Activated T-helper 17 cell treated with anti-CD3 and anti-CD28 coated beads, Interleukin-2, amount 50 U/mL, for 72 hours (primary cell): ENCODE data around the gene MDC1. TPM values are rescaled to one million over a fixed set of nuclear protein-coding genes. Genes with fewer than 3 reads are reported as not detected.
A peak's percentile ranks its signal among the peaks of the same experiment; 100 is the strongest.

Source experiments
- ATAC-seq: fragments of 150-1000 bp; cut with Tn5 transposase; replicated peaks from 2 replicates; pipeline ENCODE4 v1.10.0; 2021; ENCODE audit warnings: mild to moderate bottlenecking, moderate library complexity
- H3K27ac Mint-ChIP-seq: one replicate; pipeline ENCODE4 v1.8.0; 2022; ENCODE audit warnings: mixed read lengths
- H3K27me3 Mint-ChIP-seq: one replicate; pipeline ENCODE4 v1.8.0; 2022; ENCODE audit warnings: mixed read lengths
- H3K36me3 Mint-ChIP-seq: one replicate; pipeline ENCODE4 v1.8.0; 2022; ENCODE audit warnings: low read depth, mild to moderate bottlenecking, mixed read lengths
- H3K4me1 Mint-ChIP-seq: one replicate; pipeline ENCODE4 v1.8.0; 2022; ENCODE audit warnings: mixed read lengths
- H3K4me3 Mint-ChIP-seq: one replicate; pipeline ENCODE4 v1.8.0; 2022; ENCODE audit warnings: mild to moderate bottlenecking, mixed read lengths
- H3K9me3 Mint-ChIP-seq: one replicate; pipeline ENCODE4 v1.8.0; 2022; ENCODE audit warnings: mixed read lengths
- total RNA-seq, 2 donors: library from RNA; stranded (reverse); gene quantifications; one replicate each; pipeline ENCODE4 v1.2.3, GENCODE V29; 2022

Gene MDC1
- total RNA-seq, 2 donors from 2014 or later = 57.4 to 82.1 TPM

GRCh38 chr6:30754631-30755030, 37.5 kb upstream of the MDC1 start:
- no peaks in the 10 kb centered on the region for H3K27me3 Mint-ChIP-seq
- H3K9me3 Mint-ChIP-seq = no peaks in the 10 kb centered on the region
- no peak overlapping the region for H3K4me3 Mint-ChIP-seq
- peaks cover 22% of the 10 kb centered on the region for H3K4me1 Mint-ChIP-seq
- H3K27ac Mint-ChIP-seq = no peak overlapping the region
- H3K36me3 Mint-ChIP-seq = no peaks in the 10 kb centered on the region
- ATAC-seq = peak; percentile 44

DNA sequence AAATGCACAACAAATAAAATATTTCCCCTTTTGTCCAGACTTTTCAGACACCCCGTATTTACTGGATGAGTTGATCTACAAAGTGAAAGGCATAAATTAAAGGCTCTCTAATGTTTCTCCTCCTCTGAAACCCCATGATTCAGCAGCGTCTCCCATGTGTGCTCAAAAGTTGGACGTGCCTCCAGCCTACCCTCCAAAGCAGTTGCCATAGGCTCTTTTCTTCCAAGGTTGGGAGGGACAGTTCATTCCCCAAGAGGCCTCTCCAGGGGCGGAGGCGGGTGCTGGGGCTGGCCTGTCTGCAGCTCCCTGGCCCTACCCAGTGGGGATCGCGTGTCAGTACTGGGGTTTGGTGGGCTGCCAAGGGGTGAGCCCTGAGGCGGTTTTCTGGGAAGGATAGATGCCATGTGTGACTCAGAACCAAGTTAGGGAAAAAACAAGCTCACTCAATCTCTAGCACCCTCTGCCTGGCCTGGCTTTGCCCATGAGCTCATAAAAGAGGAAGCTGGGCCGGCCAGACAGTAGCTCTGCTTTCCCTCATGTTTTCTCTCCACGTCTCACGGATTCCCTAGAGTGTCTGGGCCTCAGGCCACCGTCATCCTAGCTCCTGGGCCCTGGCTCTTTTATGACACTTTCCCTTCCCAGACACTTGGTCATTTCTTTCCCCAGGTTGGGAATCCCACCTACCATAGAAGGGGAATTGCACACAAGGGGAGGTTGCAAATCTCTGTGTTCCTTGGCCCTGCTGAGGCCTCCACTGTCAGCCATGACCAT, 35.3 kb upstream of the MDC1 start:
- H3K27me3 Mint-ChIP-seq = no peaks in the 10 kb centered on the region
- peak; percentile 51 for ATAC-seq
- peaks cover 28% of the 10 kb centered on the region for H3K4me1 Mint-ChIP-seq
- H3K36me3 Mint-ChIP-seq = no peaks in the 10 kb centered on the region
- H3K9me3 Mint-ChIP-seq = no peaks in the 10 kb centered on the region
- no peak overlapping the region for H3K4me3 Mint-ChIP-seq
- H3K27ac Mint-ChIP-seq = no peak overlapping the region

GRCh38 chr6:30750379-30750668, 33.2 kb upstream of the MDC1 start:
- H3K4me3 Mint-ChIP-seq = no peak overlapping the region
- ATAC-seq = no peak
- H3K9me3 Mint-ChIP-seq = no peaks in the 10 kb centered on the region
- no peaks in the 10 kb centered on the region for H3K27me3 Mint-ChIP-seq
- peaks cover 31% of the 10 kb centered on the region for H3K4me1 Mint-ChIP-seq
- H3K27ac Mint-ChIP-seq = no peak overlapping the region
- no peaks in the 10 kb centered on the region for H3K36me3 Mint-ChIP-seq

- peak; percentile 37 for ATAC-seq
- H3K27ac Mint-ChIP-seq = peak overlapping the region; percentile 12
- H3K27me3 Mint-ChIP-seq = no peaks in the 10 kb centered on the region
- H3K9me3 Mint-ChIP-seq = no peaks in the 10 kb centered on the region
- peaks cover 5% of the 10 kb centered on the region for H3K36me3 Mint-ChIP-seq
- H3K4me3 Mint-ChIP-seq = no peak overlapping the region
- peaks cover 35% of the 10 kb centered on the region for H3K4me1 Mint-ChIP-seq
Measured at GRCh38 chr6:30749554-30750378, 32.7 kb upstream of the MDC1 start.

DNA sequence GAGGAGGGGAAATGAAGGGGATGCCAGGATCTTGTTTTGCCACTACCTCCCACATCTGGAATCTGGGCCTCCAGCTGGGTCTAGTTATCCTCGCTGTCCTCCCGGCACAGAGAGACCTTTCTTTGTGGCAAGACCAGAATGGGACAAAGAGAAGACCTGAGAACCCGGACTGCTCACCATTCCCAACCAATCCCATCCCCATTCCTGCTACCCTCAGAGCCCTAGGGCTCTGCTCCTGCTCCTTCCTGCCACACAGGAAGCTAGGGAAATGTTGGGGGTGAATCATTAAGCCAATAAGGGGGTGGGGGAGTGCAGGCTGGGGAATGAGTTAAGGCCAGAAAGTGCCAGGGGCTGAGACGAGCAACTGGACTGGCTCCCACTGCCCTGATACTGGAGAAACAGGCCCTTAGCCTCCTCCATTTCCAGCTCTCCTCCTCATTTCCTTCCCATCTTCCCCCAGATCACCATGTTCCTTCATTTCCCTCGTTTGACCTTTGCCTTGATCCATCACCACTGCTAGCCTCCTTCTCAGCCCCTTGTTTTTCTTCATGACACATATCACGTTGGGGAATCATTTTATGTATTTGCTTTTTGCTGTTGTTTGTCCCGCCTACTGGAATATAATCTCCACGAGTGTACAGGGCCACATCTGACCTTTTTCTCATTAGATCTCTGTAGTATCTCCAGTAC, 31.9 kb upstream of the MDC1 start:
- peaks cover 13% of the 10 kb centered on the region for H3K36me3 Mint-ChIP-seq
- ATAC-seq = no peak
- no peak overlapping the region for H3K4me3 Mint-ChIP-seq
- H3K27me3 Mint-ChIP-seq = no peaks in the 10 kb centered on the region
- peak overlapping the region; percentile 12 for H3K27ac Mint-ChIP-seq
- H3K4me1 Mint-ChIP-seq = peaks cover 35% of the 10 kb centered on the region
- H3K9me3 Mint-ChIP-seq = no peaks in the 10 kb centered on the region

DNA sequence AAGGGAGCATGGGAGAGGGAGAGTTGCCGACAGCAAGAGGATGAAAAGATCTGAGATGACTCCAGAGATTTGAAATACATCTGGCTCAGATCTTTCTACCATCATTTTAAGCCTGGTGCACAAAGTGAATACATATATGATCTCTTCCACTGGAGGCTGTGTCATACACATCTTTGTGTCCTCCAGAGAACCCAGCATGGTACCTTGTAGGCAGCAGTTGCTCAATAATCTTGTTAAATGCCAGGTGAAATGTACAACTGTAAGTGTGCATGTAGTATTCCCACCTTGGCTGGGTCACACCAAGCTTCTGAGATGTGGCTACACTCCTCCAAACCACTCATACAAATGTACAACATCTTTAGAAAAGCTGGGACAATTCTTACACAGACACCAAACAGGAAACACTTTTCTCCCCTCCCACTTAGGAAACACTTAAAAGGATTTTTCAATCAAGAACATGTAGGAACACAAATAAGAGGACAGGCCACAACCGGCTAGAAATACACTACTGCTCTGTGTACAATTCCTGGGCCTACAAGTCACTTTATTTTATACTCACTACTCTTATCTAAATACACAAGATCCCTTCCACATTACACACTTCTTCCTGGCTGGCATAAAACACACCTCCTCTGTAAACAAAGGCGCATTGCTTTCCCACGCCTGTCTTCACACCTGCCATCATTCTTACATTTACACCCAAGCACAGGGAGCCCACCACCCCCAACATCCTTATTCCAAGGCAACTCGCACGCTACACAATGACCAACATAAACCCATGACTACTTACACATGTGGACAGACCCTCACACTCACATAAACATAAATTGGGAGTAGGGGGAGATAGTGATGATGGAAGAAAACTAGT, 31.1 kb upstream of the MDC1 start:
- peak overlapping the region; percentile 23 for H3K27ac Mint-ChIP-seq

DNA sequence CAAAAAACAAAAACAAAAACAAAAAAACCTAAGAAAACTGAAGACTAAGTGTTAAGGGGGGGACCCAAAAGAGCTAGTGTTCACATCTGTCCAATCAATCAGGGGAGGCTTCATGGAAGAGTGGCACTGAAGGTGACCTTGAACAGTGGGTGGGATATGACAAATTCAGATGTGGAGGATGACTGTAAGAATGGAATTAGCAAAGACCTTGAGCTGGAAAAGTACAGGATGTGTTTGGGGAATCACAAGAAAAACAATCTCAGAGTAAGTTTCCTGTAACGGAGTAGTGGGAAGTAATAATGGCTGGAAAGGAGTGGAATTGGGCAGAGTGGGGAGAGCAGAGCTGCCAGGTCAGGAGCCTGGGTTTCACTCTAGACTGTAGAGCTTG, 30.2 kb upstream of the MDC1 start:
- ATAC-seq = no peak
- Mint-ChIP-seq H3K4me1 (peaks cover 31% of the 10 kb centered on the region), H3K9me3 (no peaks in the 10 kb centered on the region), H3K27me3 (no peaks in the 10 kb centered on the region), H3K36me3 (peaks cover 30% of the 10 kb centered on the region), H3K4me3 (no peak overlapping the region), H3K27ac (peak overlapping the region; percentile 23)

More for the DNA sequence above, 31.1 kb upstream of the MDC1 start:
- Mint-ChIP-seq H3K27me3 (no peaks in the 10 kb centered on the region), H3K36me3 (peaks cover 21% of the 10 kb centered on the region), H3K4me1 (peaks cover 35% of the 10 kb centered on the region), H3K9me3 (no peaks in the 10 kb centered on the region), H3K4me3 (no peak overlapping the region)
- ATAC-seq = no peak

GRCh38 chr6:30744054-30744805, 27.1 kb upstream of the MDC1 start, which contains the start of gene IER3:
Gene IER3, minus strand, starts transcription at chr6:30744547. Its CDS starts 29 bp downstream, at chr6:30744518.
- H3K36me3 Mint-ChIP-seq = peaks cover 60% of the 10 kb centered on the region
- H3K27me3 Mint-ChIP-seq = no peaks in the 10 kb centered on the region
- peak within 1 kb of the TSS; percentile 95 for H3K27ac Mint-ChIP-seq
- H3K4me3 Mint-ChIP-seq = peak within 1 kb of the TSS; percentile 86
- peak; percentile 52 for ATAC-seq
- H3K9me3 Mint-ChIP-seq = no peaks in the 10 kb centered on the region
- peaks cover 40% of the 10 kb centered on the region for H3K4me1 Mint-ChIP-seq

- Mint-ChIP-seq H3K9me3 (no peaks in the 10 kb centered on the region), H3K4me1 (peaks cover 41% of the 10 kb centered on the region), H3K4me3 (peak overlapping the region; percentile 86), H3K27me3 (no peaks in the 10 kb centered on the region), H3K27ac (peak overlapping the region; percentile 95), H3K36me3 (peaks cover 69% of the 10 kb centered on the region)
- ATAC-seq = peak; percentile 3
Measured at GRCh38 chr6:30743099-30744053, 26.3 kb upstream of the MDC1 start.

DNA sequence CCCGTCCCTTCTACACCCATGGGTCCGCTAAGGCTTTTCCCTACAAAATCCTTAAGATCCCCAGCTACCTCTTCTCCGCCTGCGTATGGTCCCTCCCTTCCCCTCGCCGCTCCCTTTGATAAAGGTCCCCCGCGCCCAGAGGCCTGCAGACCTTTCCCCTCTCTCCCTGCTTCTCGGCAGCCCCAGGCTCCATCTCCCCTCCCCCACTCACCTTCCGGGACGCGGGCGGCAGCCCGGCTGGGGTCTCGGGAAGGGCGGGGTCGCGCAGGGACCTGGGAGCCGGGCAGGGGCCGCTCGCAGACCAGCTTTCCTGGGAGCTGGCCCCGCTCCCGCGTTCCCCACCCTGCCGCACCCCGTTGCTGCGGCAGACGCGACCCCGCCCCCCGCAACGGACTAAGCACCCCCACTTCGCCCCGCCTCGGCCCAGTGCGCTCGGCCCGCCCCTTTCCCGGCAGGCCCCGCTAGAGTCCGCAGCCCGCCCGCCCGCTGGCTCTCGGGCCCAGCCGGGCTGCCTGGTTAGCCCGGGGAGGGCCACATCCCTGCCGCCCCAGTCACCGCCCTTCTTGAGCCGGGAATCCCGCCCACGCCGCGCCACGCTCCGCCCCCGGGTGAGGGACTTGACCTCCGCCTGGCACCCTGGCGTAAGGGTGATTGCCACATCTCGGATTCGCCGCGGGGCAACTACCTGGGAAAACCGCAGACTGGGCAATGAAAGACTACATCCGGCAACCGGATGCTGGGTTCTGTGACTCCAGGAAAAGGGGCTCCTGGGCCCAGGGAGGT, 25.4 kb upstream of the MDC1 start, which contains the start of gene FLOT1:
TSS of gene FLOT1 (minus strand) at position 372 of the 783 bp plus-strand sequence. CDS start 498 bp downstream, outside the sequence.
- H3K27me3 Mint-ChIP-seq = no peaks in the 10 kb centered on the region
- peak within 1 kb of the TSS; percentile 95 for H3K27ac Mint-ChIP-seq
- H3K36me3 Mint-ChIP-seq = peaks cover 75% of the 10 kb centered on the region
- ATAC-seq = peak; percentile 77
- H3K4me1 Mint-ChIP-seq = peaks cover 40% of the 10 kb centered on the region
- H3K9me3 Mint-ChIP-seq = no peaks in the 10 kb centered on the region
- peak within 1 kb of the TSS; percentile 86 for H3K4me3 Mint-ChIP-seq

DNA sequence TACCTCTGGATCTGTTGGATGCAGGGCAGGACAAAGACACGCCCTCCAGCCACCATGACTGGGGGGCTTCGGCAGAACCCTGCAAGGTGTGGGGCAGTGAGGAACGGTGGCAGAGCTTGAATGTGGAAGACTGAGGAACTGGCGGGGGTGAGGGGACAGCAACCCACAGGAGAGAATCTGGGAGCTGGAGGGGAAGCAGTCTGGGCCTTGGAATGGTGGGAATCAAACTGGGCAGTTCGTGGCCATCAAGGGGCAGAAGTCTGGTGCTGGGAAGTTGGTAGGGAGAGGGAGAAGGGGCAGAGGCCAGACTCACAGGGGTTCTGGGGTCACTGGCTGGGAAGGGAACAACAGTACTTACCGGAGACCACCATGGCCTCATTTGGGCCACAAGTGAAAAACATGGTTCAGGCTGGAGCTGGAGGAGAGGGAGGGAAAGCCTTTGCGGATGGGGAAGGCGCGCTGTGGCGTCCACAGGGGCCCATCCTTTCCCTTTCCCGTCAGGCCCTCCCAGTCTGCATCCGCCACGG, 24.8 kb upstream of the MDC1 start:
- H3K4me1 Mint-ChIP-seq = peaks cover 43% of the 10 kb centered on the region
- H3K36me3 Mint-ChIP-seq = peaks cover 82% of the 10 kb centered on the region
- H3K4me3 Mint-ChIP-seq = peak overlapping the region; percentile 86
- no peak for ATAC-seq
- no peaks in the 10 kb centered on the region for H3K27me3 Mint-ChIP-seq
- H3K27ac Mint-ChIP-seq = peak overlapping the region; percentile 95
- H3K9me3 Mint-ChIP-seq = peaks cover 1% of the 10 kb centered on the region
